Fibroblast of lung (primary cell): ENCODE measurements around the gene STON2.

ENCODE experiments used
- EZH2 ChIP-seq: IDR thresholded peaks from 2 replicates; pipeline ENCODE4 v1.5.1; 2012; ENCODE audit warnings: low read length, control low read depth, mild to moderate bottlenecking; ENCODE audit errors: missing control alignments
- TF ChIP-seq, protein P1 (sequence below), 2 donors: IDR thresholded peaks in 1 of 2; conservative IDR thresholded peaks in 1 of 2; 1 replicate in 1 of 2; 2 replicates in 1 of 2; pipeline ENCODE4 v1.5.1; 2011 to 2012; ENCODE audit warnings: low read length in 2 of 2, control low read depth in 1 of 2, inconsistent platforms in 1 of 2, low read depth in 1 of 2, mild to moderate bottlenecking in 1 of 2

DNA sequence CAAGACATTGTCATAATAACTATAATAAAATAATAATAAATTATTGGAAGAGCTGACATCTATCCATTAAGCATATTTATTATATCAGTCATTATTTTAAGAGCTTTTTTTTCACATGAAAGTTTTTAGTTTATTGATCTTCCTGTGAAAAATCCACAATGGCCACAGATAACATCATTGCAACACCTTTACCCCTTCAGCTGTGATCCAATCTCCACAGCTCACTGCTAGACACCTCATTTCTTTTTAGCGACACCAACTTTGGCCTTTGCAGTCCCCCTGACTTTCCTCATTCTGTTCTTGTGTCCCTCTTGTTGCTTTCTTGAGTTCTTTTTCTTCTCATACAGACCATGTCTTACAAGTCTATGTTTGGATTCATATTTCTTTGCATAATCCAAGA lies 67.4 kb downstream of the STON2 start:
- TF ChIP-seq, protein P1, sequence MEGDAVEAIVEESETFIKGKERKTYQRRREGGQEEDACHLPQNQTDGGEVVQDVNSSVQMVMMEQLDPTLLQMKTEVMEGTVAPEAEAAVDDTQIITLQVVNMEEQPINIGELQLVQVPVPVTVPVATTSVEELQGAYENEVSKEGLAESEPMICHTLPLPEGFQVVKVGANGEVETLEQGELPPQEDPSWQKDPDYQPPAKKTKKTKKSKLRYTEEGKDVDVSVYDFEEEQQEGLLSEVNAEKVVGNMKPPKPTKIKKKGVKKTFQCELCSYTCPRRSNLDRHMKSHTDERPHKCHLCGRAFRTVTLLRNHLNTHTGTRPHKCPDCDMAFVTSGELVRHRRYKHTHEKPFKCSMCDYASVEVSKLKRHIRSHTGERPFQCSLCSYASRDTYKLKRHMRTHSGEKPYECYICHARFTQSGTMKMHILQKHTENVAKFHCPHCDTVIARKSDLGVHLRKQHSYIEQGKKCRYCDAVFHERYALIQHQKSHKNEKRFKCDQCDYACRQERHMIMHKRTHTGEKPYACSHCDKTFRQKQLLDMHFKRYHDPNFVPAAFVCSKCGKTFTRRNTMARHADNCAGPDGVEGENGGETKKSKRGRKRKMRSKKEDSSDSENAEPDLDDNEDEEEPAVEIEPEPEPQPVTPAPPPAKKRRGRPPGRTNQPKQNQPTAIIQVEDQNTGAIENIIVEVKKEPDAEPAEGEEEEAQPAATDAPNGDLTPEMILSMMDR (conservative IDR thresholded peaks at IDR 0.05 in 1 of 2, IDR thresholded peaks at IDR 0.05 in 1 of 2; ENCODE audit: low read depth in 1 of 2, low read length in 2 of 2) = no peak
- no peak for TF ChIP-seq EZH2
